Measurements from ENCODE around the gene ARMH4.

GRCh38 chr14:58196198-58196597 lies 44.2 kb upstream of the ARMH4 start:
- no peak for TF ChIP-seq CTCF (conservative IDR thresholded peaks at IDR 0.05; ENCODE audit: low read depth, low read length)
- TF ChIP-seq EZH2 (IDR thresholded peaks at IDR 0.05; ENCODE audit: borderline replicate concordance, low read depth, low read length, poor library complexity, severe bottlenecking): no peak
